GM12878 (cell line): ENCODE measurements around the gene TMUB2. TPM values are rescaled to one million over a fixed set of nuclear protein-coding genes. Genes with fewer than 3 reads are reported as not detected.

Experiments used
- BACH1 ChIP-seq: fragments of 450-650 bp; IDR thresholded peaks from 2 replicates; pipeline ENCODE4 v1.6.1; 2017; ENCODE audit warnings: mild to moderate bottlenecking, borderline replicate concordance
- BCL11A ChIP-seq: IDR thresholded peaks from 2 replicates; pipeline ENCODE4 v1.6.1; 2011; ENCODE audit warnings: low read depth, low read length
- BRCA1 ChIP-seq: IDR thresholded peaks from 2 replicates; pipeline ENCODE4 v1.6.1; 2011; ENCODE audit warnings: low read depth, low read length, improper control_type of control experiment
- CBFB ChIP-seq: IDR thresholded peaks from 2 replicates; pipeline ENCODE4 v1.6.1; 2016; ENCODE audit warnings: antibody characterized with exemption, low read depth
- ETV6 ChIP-seq, 2 experiments: fragments of 450-650 bp in 1 of 2; IDR thresholded peaks in 1 of 2; conservative IDR thresholded peaks in 1 of 2; 2 replicates each; pipeline ENCODE4 v1.6.1; 2014; ENCODE audit warnings: antibody characterized with exemption in 1 of 2, borderline replicate concordance in 1 of 2, low read depth in 1 of 2, mild to moderate bottlenecking in 1 of 2, moderate library complexity in 1 of 2
- GABPA ChIP-seq: IDR thresholded peaks from 2 replicates; pipeline ENCODE4 v1.6.1; 2014; ENCODE audit warnings: antibody characterized with exemption, low read depth, mild to moderate bottlenecking, inconsistent platforms
- HSF1 ChIP-seq: fragments of 150-350 bp; IDR thresholded peaks from 2 replicates; pipeline ENCODE4 v1.6.1; 2014; ENCODE audit warnings: mild to moderate bottlenecking, low read depth, low read length
- IKZF1 ChIP-seq: fragments of 450-650 bp; conservative IDR thresholded peaks from 2 replicates; pipeline ENCODE4 v1.6.1; 2017; ENCODE audit warnings: antibody characterized with exemption, mild to moderate bottlenecking
- IKZF2 ChIP-seq, 2 experiments: fragments of 450-650 bp; IDR thresholded peaks; 2 replicates each; pipeline ENCODE4 v1.6.1; 2017; ENCODE audit warnings: mild to moderate bottlenecking in 2 of 2, moderate library complexity in 2 of 2
- MAX ChIP-seq: IDR thresholded peaks from 2 replicates; pipeline ENCODE4 v1.6.1; 2012; ENCODE audit warnings: low read depth, low read length, improper control_type of control experiment
- MEF2B ChIP-seq: fragments of 450-650 bp; IDR thresholded peaks from 2 replicates; pipeline ENCODE4 v1.6.1; 2018; ENCODE audit warnings: mild to moderate bottlenecking, moderate library complexity; ENCODE audit not compliant: partially characterized antibody, poor library complexity, severe bottlenecking
- MTA2 ChIP-seq: fragments of 450-650 bp; IDR thresholded peaks from 2 replicates; pipeline ENCODE4 v1.6.1; 2016; ENCODE audit warnings: low read depth, mild to moderate bottlenecking, moderate library complexity
- NBN ChIP-seq: fragments of 450-650 bp; IDR thresholded peaks from 2 replicates; pipeline ENCODE4 v1.6.1; 2016
- NR2F1 ChIP-seq: fragments of 450-650 bp; conservative IDR thresholded peaks from 2 replicates; pipeline ENCODE4 v1.6.1; 2017; ENCODE audit warnings: mild to moderate bottlenecking
- PKNOX1 ChIP-seq: fragments of 450-650 bp; IDR thresholded peaks from 2 replicates; pipeline ENCODE4 v1.6.1; 2016; ENCODE audit warnings: mild to moderate bottlenecking
- POU2F2 ChIP-seq: IDR thresholded peaks from 3 replicates; pipeline ENCODE4 v1.6.1; 2011; ENCODE audit warnings: low read depth, mild to moderate bottlenecking, low read length, borderline replicate concordance
- PRDM15 ChIP-seq: fragments of 450-650 bp; formaldehyde crosslinking; IDR thresholded peaks from 2 replicates; pipeline ENCODE4 v1.4.0; 2020; ENCODE audit warnings: mild to moderate bottlenecking, moderate library complexity
- SIN3A ChIP-seq: IDR thresholded peaks from 2 replicates; pipeline ENCODE4 v1.6.1; 2012; ENCODE audit warnings: low read depth, low read length, improper control_type of control experiment
- ZNF207 ChIP-seq: fragments of 450-650 bp; IDR thresholded peaks from 2 replicates; pipeline ENCODE4 v1.6.1; 2014; ENCODE audit warnings: antibody characterized with exemption, mild to moderate bottlenecking, borderline replicate concordance
- polyA plus RNA-seq, 11 experiments: library from polyadenylated mRNA; depleted of rRNA in 4 of 11; unstranded in 6 of 11; stranded (reverse) in 5 of 11; fragments of >200 nt; fragmentation: Nextera tagmentation in 4 of 11; fragmentation: Illumina TruSeq in 1 of 11; extraction: Ambion mirVana in 4 of 11; extraction: Trizol in 1 of 11; gene quantifications; 1 replicate in 1 of 11; 2 replicates in 10 of 11; pipeline versions ENCODE4 v1.2.1 to v1.2.3, GENCODE V29; 2011 to 2016; ENCODE audit warnings: inconsistent platforms in 2 of 11, missing spikeins in 2 of 11, low read depth in 1 of 11
- total RNA-seq, 4 experiments: library from RNA; depleted of rRNA in 3 of 4; stranded (reverse); fragments of >200 nt in 3 of 4; fragmentation: Illumina TruSeq in 1 of 4; extraction: Trizol in 1 of 4; gene quantifications; 2 replicates each; pipeline versions ENCODE4 v1.2.1 to v1.2.3, GENCODE V29; 2013 to 2021
- TF ChIP-seq, protein P1 (sequence below): IDR thresholded peaks from 2 replicates; pipeline ENCODE4 v1.6.1; 2012; ENCODE audit warnings: low read depth, low read length, improper control_type of control experiment
- TF ChIP-seq, protein P2 (sequence below): IDR thresholded peaks from 2 replicates; pipeline ENCODE4 v1.6.1; 2011; ENCODE audit warnings: low read depth, low read length, improper control_type of control experiment, borderline replicate concordance
- TF ChIP-seq, protein P3 (sequence below): IDR thresholded peaks from 2 replicates; pipeline ENCODE4 v1.6.1; 2012; ENCODE audit warnings: low read length, inconsistent platforms

Gene TMUB2
- total and polyA plus RNA-seq, 10 of the 15 experiments (the other 5 are each of a cell fraction or from before 2014, with no cell fraction given): 4.3 to 34.0 (median 20.0) TPM

GRCh38 chr17:44216173-44216572 is 29.4 kb downstream of the TMUB2 start (continued):
- TF ChIP-seq PKNOX1: peak; percentile 84
- TF ChIP-seq GABPA: no peak
- TF ChIP-seq BCL11A: no peak
- no peak for TF ChIP-seq MAX
- TF ChIP-seq SIN3A: 0 out of 2 replicates have a peak, but pooled peaks have one; percentile 16
- TF ChIP-seq POU2F2: no peak
- TF ChIP-seq HSF1: no peak
- TF ChIP-seq MEF2B: no peak
- TF ChIP-seq, protein P1, sequence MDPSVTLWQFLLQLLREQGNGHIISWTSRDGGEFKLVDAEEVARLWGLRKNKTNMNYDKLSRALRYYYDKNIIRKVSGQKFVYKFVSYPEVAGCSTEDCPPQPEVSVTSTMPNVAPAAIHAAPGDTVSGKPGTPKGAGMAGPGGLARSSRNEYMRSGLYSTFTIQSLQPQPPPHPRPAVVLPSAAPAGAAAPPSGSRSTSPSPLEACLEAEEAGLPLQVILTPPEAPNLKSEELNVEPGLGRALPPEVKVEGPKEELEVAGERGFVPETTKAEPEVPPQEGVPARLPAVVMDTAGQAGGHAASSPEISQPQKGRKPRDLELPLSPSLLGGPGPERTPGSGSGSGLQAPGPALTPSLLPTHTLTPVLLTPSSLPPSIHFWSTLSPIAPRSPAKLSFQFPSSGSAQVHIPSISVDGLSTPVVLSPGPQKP: no peak
- TF ChIP-seq PRDM15 (CRISPR knock-in tag): no peak
- TF ChIP-seq IKZF2 (IDR thresholded peaks at IDR 0.05): peak; percentile 52 to 61; a peak in 3 of 4 replicates
- TF ChIP-seq NR2F1: no peak
- no peak for TF ChIP-seq BACH1
- TF ChIP-seq IKZF1: peak; percentile 64
- 0 out of 2 replicates have a peak, but pooled peaks have one; percentile 25 for TF ChIP-seq MTA2
- TF ChIP-seq, protein P2, sequence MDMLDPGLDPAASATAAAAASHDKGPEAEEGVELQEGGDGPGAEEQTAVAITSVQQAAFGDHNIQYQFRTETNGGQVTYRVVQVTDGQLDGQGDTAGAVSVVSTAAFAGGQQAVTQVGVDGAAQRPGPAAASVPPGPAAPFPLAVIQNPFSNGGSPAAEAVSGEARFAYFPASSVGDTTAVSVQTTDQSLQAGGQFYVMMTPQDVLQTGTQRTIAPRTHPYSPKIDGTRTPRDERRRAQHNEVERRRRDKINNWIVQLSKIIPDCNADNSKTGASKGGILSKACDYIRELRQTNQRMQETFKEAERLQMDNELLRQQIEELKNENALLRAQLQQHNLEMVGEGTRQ: no peak
- no peak for TF ChIP-seq ZNF207
- no peak for TF ChIP-seq NBN
- TF ChIP-seq CBFB: no peak
- peak in 1 of 2 experiments; percentile 85; a peak in 2 of 4 replicates for TF ChIP-seq ETV6 (conservative IDR thresholded peaks at IDR 0.05 in 1 of 2, IDR thresholded peaks at IDR 0.05 in 1 of 2; ENCODE audit: borderline replicate concordance in 1 of 2, low read depth in 1 of 2)
- TF ChIP-seq BRCA1: no peak
- TF ChIP-seq, protein P3, sequence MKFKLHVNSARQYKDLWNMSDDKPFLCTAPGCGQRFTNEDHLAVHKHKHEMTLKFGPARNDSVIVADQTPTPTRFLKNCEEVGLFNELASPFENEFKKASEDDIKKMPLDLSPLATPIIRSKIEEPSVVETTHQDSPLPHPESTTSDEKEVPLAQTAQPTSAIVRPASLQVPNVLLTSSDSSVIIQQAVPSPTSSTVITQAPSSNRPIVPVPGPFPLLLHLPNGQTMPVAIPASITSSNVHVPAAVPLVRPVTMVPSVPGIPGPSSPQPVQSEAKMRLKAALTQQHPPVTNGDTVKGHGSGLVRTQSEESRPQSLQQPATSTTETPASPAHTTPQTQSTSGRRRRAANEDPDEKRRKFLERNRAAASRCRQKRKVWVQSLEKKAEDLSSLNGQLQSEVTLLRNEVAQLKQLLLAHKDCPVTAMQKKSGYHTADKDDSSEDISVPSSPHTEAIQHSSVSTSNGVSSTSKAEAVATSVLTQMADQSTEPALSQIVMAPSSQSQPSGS: no peak
